SK-N-SH treated with all-trans-retinoic acid at 6 μM for 48 hours (cell line): ENCODE measurements around the gene FER.
A peak's percentile ranks its signal among the peaks of the same experiment; 100 is the strongest.

Experiments used
- ATAC-seq: fragments of 200-7000 bp; cut with Tn5 transposase; 3 replicates; pipeline ENCODE4 v1.9.1; 2020; ENCODE audit warnings: mild to moderate bottlenecking, moderate library complexity
- ARNTL ChIP-seq: fragments of 450-650 bp; formaldehyde crosslinking; IDR thresholded peaks from 2 replicates; pipeline ENCODE4 v1.5.0; 2020; ENCODE audit warnings: low read depth, mild to moderate bottlenecking, moderate library complexity, borderline replicate concordance
- BACH2 ChIP-seq: fragments of 250-450 bp; sonication (Bioruptor Pico); IDR thresholded peaks from 2 replicates; pipeline ENCODE4 v1.9.0; 2021; ENCODE audit warnings: mild to moderate bottlenecking, borderline replicate concordance
- CSDC2 ChIP-seq: fragments of 250-450 bp; sonication (Bioruptor Pico); IDR thresholded peaks from 2 replicates; pipeline ENCODE4 v1.5.0; 2020; ENCODE audit warnings: mild to moderate bottlenecking, moderate library complexity
- ESRRG ChIP-seq: fragments of 250-450 bp; sonication (Bioruptor Pico); IDR thresholded peaks from 2 replicates; pipeline ENCODE4 v1.6.1; 2021; ENCODE audit warnings: mild to moderate bottlenecking
- GLIS3 ChIP-seq: fragments of 250-450 bp; sonication (Bioruptor Pico); IDR thresholded peaks from 2 replicates; pipeline ENCODE4 v1.5.0; 2020; ENCODE audit warnings: mild to moderate bottlenecking, moderate library complexity
- ISL1 ChIP-seq: fragments of 250-450 bp; sonication (Bioruptor Pico); IDR thresholded peaks from 2 replicates; pipeline ENCODE4 v2.1.2; 2022; ENCODE audit warnings: mild to moderate bottlenecking, moderate library complexity
- OSR1 ChIP-seq: fragments of 250-450 bp; sonication (Bioruptor Pico); IDR thresholded peaks from 2 replicates; pipeline ENCODE4 v1.8.0; 2022; ENCODE audit warnings: moderate library complexity, mild to moderate bottlenecking, inconsistent platforms
- PPARA ChIP-seq: fragments of 250-450 bp; sonication (Bioruptor Pico); IDR thresholded peaks from 2 replicates; pipeline ENCODE4 v1.5.0; 2020; ENCODE audit warnings: mild to moderate bottlenecking, borderline replicate concordance
- RARB ChIP-seq: fragments of 250-450 bp; sonication (Bioruptor Pico); IDR thresholded peaks from 2 replicates; pipeline ENCODE4 v1.8.0; 2021; ENCODE audit warnings: mild to moderate bottlenecking, moderate library complexity
- SNAI2 ChIP-seq: fragments of 250-450 bp; sonication (Bioruptor Pico); IDR thresholded peaks from 2 replicates; pipeline ENCODE4 v1.5.0; 2020; ENCODE audit warnings: mild to moderate bottlenecking, moderate library complexity
- TCF4 ChIP-seq: fragments of 250-450 bp; sonication (Bioruptor Pico); IDR thresholded peaks from 2 replicates; pipeline ENCODE4 v1.8.0; 2021; ENCODE audit warnings: mild to moderate bottlenecking, moderate library complexity, borderline replicate concordance
- TOX ChIP-seq: fragments of 250-450 bp; sonication (Bioruptor Pico); IDR thresholded peaks from 2 replicates; pipeline ENCODE4 v1.8.0; 2021; ENCODE audit warnings: mild to moderate bottlenecking, moderate library complexity, borderline replicate concordance
- ZC3H10 ChIP-seq: fragments of 250-450 bp; sonication (Bioruptor Pico); IDR thresholded peaks from 2 replicates; pipeline ENCODE4 v1.5.1; 2021; ENCODE audit warnings: mild to moderate bottlenecking, moderate library complexity
- ZFP3 ChIP-seq: fragments of 250-450 bp; sonication (Bioruptor Pico); IDR thresholded peaks from 2 replicates; pipeline ENCODE4 v1.5.0; 2020; ENCODE audit warnings: mild to moderate bottlenecking, moderate library complexity
- ZFP30 ChIP-seq: fragments of 450-650 bp; formaldehyde crosslinking; IDR thresholded peaks from 2 replicates; pipeline ENCODE4 v1.5.0; 2022; ENCODE audit warnings: mild to moderate bottlenecking, moderate library complexity
- ZNF565 ChIP-seq: fragments of 450-650 bp; formaldehyde crosslinking; conservative IDR thresholded peaks from 2 replicates; pipeline ENCODE4 v1.5.0; 2020; ENCODE audit warnings: low read depth, mild to moderate bottlenecking, moderate library complexity
- ZNF70 ChIP-seq: fragments of 450-650 bp; formaldehyde crosslinking; IDR thresholded peaks from 2 replicates; pipeline ENCODE4 v1.5.0; 2020; ENCODE audit warnings: mild to moderate bottlenecking, moderate library complexity
- ZNF8 ChIP-seq: fragments of 450-650 bp; formaldehyde crosslinking; IDR thresholded peaks from 2 replicates; pipeline ENCODE4 v1.5.0; 2020; ENCODE audit warnings: mild to moderate bottlenecking, moderate library complexity
- TF ChIP-seq, protein P1 (sequence below): fragments of 250-450 bp; sonication (Bioruptor Pico); IDR thresholded peaks from 2 replicates; pipeline ENCODE4 v1.8.0; 2020; ENCODE audit warnings: mild to moderate bottlenecking, moderate library complexity, borderline replicate concordance
- TF ChIP-seq, protein P2 (sequence below): fragments of 250-450 bp; sonication (Bioruptor Pico); IDR thresholded peaks from 2 replicates; pipeline ENCODE4 v1.5.1; 2021; ENCODE audit warnings: mild to moderate bottlenecking, moderate library complexity
- TF ChIP-seq, protein P3 (sequence below): fragments of 250-450 bp; sonication (Bioruptor Pico); IDR thresholded peaks from 2 replicates; pipeline ENCODE4 v1.8.0; 2021; ENCODE audit warnings: low read depth, mild to moderate bottlenecking, moderate library complexity, borderline replicate concordance
- TF ChIP-seq, protein P4 (sequence below): fragments of 250-450 bp; sonication (Bioruptor Pico); IDR thresholded peaks from 2 replicates; pipeline ENCODE4 v1.5.1; 2020; ENCODE audit warnings: low read depth, mild to moderate bottlenecking, moderate library complexity
- TF ChIP-seq, protein P5 (sequence below): fragments of 250-450 bp; sonication (Bioruptor Pico); IDR thresholded peaks from 2 replicates; pipeline ENCODE4 v1.5.0; 2020; ENCODE audit warnings: mild to moderate bottlenecking, moderate library complexity

FER gene

DNA sequence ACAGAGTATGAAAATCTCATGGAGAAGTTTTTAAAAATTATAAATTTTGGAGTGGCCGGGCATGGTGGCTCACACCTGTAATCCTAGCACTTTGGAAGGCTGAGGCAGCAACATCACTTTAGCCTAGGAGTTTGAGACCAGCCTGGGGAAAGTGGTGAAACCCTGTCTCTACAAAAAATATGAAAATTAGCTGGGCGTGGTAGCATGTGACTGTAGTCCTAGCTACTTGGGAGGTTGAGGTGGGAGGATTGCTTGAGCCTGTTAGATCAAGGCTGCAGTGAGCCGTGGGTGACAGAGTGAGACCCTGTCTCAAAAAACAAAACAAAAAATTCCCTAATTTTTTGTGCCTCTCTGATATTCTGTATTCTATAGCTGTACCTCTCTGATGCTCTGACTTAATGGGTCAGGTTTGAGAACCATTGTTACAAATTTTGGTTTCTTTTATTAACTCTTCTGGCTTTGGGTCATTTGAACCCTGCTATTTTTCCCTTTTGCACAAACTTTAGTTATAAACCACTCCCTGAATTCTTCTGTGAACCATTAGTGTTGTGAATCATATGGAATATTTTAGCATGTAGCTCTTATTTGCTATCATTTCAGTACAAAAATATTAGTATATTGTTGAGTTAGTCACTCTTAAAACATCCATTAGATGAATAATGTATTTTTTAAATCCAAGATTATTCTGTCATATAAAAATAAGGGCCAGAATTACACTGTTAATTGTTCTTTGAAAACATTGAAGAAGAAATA is 51.0 kb downstream of the FER start:
- TF ChIP-seq PPARA (CRISPR knock-in tag) (no peak), SNAI2 (no peak), ZFP3 (CRISPR knock-in tag) (no peak), ZNF8 (CRISPR knock-in tag) (no peak), CSDC2 (CRISPR knock-in tag) (no peak), ZNF565 (CRISPR knock-in tag) (no peak), ARNTL (CRISPR knock-in tag) (no peak), TCF4 (CRISPR knock-in tag) (no peak), OSR1 (CRISPR knock-in tag) (no peak), BACH2 (no peak), ZC3H10 (CRISPR knock-in tag) (no peak), GLIS3 (CRISPR knock-in tag) (no peak), ESRRG (no peak), RARB (no peak), TOX (CRISPR knock-in tag) (no peak), ZNF70 (CRISPR knock-in tag) (no peak)
- TF ChIP-seq, protein P1, sequence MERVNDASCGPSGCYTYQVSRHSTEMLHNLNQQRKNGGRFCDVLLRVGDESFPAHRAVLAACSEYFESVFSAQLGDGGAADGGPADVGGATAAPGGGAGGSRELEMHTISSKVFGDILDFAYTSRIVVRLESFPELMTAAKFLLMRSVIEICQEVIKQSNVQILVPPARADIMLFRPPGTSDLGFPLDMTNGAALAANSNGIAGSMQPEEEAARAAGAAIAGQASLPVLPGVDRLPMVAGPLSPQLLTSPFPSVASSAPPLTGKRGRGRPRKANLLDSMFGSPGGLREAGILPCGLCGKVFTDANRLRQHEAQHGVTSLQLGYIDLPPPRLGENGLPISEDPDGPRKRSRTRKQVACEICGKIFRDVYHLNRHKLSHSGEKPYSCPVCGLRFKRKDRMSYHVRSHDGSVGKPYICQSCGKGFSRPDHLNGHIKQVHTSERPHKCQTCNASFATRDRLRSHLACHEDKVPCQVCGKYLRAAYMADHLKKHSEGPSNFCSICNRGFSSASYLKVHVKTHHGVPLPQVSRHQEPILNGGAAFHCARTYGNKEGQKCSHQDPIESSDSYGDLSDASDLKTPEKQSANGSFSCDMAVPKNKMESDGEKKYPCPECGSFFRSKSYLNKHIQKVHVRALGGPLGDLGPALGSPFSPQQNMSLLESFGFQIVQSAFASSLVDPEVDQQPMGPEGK (CRISPR knock-in tag) = no peak
- TF ChIP-seq, protein P2, sequence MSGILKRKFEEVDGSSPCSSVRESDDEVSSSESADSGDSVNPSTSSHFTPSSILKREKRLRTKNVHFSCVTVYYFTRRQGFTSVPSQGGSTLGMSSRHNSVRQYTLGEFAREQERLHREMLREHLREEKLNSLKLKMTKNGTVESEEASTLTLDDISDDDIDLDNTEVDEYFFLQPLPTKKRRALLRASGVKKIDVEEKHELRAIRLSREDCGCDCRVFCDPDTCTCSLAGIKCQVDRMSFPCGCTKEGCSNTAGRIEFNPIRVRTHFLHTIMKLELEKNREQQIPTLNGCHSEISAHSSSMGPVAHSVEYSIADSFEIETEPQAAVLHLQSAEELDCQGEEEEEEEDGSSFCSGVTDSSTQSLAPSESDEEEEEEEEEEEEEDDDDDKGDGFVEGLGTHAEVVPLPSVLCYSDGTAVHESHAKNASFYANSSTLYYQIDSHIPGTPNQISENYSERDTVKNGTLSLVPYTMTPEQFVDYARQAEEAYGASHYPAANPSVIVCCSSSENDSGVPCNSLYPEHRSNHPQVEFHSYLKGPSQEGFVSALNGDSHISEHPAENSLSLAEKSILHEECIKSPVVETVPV (CRISPR knock-in tag) = no peak
- TF ChIP-seq, protein P3, sequence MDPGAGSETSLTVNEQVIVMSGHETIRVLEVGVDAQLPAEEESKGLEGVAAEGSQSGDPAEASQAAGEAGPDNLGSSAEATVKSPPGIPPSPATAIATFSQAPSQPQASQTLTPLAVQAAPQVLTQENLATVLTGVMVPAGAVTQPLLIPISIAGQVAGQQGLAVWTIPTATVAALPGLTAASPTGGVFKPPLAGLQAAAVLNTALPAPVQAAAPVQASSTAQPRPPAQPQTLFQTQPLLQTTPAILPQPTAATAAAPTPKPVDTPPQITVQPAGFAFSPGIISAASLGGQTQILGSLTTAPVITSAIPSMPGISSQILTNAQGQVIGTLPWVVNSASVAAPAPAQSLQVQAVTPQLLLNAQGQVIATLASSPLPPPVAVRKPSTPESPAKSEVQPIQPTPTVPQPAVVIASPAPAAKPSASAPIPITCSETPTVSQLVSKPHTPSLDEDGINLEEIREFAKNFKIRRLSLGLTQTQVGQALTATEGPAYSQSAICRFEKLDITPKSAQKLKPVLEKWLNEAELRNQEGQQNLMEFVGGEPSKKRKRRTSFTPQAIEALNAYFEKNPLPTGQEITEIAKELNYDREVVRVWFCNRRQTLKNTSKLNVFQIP = no peak
- TF ChIP-seq, all 23 proteins: peak for 0
- ATAC-seq = no peak

DNA sequence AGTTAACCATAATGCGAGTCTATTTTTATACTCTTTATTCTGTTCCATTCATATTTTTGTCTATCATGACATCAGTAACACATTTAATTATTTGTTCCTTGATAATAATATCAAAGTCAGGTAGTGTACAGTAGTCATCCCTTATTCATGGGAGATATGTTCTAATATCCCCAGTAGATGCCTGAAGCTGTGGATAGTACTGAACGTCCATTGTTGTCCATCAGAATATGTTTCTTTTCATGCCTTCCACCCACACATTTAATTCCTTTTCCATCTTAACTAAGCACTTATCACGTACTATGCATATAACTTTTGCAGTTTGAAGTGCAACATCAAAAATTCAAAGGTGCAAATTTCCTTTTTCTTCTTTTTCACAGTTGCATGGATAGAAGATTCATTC is 53.6 kb downstream of the FER start:
- peak; percentile 48; the same call in 2 of the 3 replicates for ATAC-seq
- TF ChIP-seq ZFP3 (CRISPR knock-in tag) (no peak), ZFP30 (CRISPR knock-in tag) (no peak), ESRRG (no peak), ISL1 (CRISPR knock-in tag) (no peak), ZNF8 (CRISPR knock-in tag) (no peak), TCF4 (CRISPR knock-in tag) (no peak), RARB (no peak), ARNTL (CRISPR knock-in tag) (no peak), BACH2 (no peak), TOX (CRISPR knock-in tag) (no peak), CSDC2 (CRISPR knock-in tag) (no peak), ZNF70 (CRISPR knock-in tag) (no peak), ZNF565 (CRISPR knock-in tag) (no peak)
- TF ChIP-seq, protein P2 (CRISPR knock-in tag) = no peak
- TF ChIP-seq, protein P3 = no peak
- TF ChIP-seq, protein P4, sequence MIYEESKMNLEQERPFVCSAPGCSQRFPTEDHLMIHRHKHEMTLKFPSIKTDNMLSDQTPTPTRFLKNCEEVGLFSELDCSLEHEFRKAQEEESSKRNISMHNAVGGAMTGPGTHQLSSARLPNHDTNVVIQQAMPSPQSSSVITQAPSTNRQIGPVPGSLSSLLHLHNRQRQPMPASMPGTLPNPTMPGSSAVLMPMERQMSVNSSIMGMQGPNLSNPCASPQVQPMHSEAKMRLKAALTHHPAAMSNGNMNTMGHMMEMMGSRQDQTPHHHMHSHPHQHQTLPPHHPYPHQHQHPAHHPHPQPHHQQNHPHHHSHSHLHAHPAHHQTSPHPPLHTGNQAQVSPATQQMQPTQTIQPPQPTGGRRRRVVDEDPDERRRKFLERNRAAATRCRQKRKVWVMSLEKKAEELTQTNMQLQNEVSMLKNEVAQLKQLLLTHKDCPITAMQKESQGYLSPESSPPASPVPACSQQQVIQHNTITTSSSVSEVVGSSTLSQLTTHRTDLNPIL (CRISPR knock-in tag) = no peak
- TF ChIP-seq, protein P5, sequence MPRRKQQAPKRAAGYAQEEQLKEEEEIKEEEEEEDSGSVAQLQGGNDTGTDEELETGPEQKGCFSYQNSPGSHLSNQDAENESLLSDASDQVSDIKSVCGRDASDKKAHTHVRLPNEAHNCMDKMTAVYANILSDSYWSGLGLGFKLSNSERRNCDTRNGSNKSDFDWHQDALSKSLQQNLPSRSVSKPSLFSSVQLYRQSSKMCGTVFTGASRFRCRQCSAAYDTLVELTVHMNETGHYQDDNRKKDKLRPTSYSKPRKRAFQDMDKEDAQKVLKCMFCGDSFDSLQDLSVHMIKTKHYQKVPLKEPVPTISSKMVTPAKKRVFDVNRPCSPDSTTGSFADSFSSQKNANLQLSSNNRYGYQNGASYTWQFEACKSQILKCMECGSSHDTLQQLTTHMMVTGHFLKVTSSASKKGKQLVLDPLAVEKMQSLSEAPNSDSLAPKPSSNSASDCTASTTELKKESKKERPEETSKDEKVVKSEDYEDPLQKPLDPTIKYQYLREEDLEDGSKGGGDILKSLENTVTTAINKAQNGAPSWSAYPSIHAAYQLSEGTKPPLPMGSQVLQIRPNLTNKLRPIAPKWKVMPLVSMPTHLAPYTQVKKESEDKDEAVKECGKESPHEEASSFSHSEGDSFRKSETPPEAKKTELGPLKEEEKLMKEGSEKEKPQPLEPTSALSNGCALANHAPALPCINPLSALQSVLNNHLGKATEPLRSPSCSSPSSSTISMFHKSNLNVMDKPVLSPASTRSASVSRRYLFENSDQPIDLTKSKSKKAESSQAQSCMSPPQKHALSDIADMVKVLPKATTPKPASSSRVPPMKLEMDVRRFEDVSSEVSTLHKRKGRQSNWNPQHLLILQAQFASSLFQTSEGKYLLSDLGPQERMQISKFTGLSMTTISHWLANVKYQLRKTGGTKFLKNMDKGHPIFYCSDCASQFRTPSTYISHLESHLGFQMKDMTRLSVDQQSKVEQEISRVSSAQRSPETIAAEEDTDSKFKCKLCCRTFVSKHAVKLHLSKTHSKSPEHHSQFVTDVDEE (CRISPR knock-in tag) = no peak
